Activated CD4-positive, alpha-beta T cell treated with anti-CD3 and anti-CD28 coated beads for 24 hours (primary cell): ENCODE data around the gene SLC49A3.

Experiments used
- DNase-seq, 2 donors: peaks; one replicate each; pipeline ENCODE4 v3.0.0-alpha.2; 2020; ENCODE audit warnings: low read depth in 2 of 2

Gene SLC49A3

DNA sequence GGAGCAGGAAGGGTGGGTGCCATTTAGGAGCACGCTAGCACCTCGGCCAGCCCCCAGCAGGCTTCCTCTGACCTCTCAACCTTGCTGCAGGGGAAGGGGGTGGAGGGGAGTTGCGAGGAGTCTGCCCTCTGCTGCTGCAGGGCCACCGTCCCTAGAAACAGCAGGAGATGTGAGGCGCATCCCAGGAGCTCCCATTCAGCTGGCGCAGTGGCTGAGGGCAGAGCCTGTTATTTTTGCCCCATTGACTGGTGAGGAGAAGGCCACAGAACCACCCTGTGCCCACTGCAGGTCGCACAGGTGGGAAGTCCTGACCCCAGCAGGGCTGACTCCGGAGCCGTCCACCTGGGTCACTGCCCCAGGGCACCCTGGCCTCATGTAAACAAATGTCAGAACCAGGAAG, 55.5 kb downstream of the SLC49A3 start:
- DNase-seq = no peak

DNA sequence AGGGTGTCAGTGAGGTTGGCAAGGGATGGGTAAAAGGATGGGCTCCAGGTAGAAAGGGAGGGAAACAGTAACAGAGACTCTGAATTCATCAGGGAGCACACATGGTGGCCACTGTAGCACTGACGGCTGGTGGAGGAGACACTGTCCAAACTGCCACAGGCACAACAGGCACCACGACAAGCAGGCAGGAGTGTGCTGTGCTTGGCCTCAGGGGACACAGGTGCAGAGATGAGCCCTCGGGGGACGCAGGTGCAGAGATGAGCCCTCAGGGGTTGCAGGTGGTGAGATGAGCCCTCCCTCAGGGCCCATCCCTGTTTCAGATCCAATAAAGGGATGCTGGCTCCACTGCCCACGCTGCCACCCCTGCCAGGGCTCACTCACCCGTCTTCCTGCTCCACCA, 56.0 kb downstream of the SLC49A3 start:
- no peak for DNase-seq

DNA sequence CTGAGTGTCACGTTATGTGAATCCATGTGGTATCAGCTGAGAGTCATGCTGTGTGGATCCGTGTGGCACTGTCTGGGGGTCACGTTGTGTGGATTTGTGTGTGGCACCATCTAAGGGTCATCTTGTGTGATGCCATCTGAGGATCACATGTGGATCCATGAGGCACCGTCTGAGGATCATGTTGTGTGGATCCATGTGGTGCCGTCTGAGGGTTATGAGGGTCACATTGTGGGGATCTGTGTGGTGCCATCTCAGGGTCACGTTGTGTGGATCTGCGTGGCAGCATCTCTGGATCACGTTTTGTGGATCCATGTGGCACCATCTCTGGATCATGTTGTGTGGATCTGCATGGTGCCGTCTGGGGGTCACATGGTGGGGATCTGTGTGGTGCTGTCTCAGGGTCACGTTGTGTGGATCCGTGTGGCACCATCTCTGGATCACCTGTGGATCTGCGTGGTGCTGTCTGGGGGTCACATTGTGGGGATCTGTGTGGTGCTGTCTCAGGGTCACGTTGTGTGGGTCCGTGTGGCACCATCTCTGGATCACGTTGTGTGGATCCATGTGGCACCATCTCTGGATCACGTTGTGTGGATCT, 56.7 kb downstream of the SLC49A3 start:
- no peak for DNase-seq
